GM23338 (cell line): ENCODE data around the gene FAN1. TPM values are rescaled to one million over a fixed set of nuclear protein-coding genes. Genes with fewer than 3 reads are reported as not detected.

Experiments used
- ATAC-seq: fragments of 200-7000 bp; cut with Tn5 transposase; 3 replicates; pipeline ENCODE4 v1.9.1; 2020
- DNase-seq: peaks from one replicate; pipeline ENCODE4 v3.0.0-alpha.2; 2015; ENCODE audit warnings: low spot score
- H2AFZ ChIP-seq: fragments of 200-600 bp; sonication (generic); 2 replicates; pipeline ENCODE4 v1.8.0; 2016; ENCODE audit warnings: antibody characterized with exemption, mild to moderate bottlenecking, moderate library complexity
- H3F3A ChIP-seq: fragments of 200-600 bp; sonication (generic); replicated peaks from 2 replicates; pipeline ENCODE4 v1.8.0; 2017; ENCODE audit warnings: antibody characterized with exemption, mixed run types, low read depth
- H3K27ac ChIP-seq: fragments of 200-600 bp; sonication (generic); 2 replicates; pipeline ENCODE4 v1.6.1; 2016; ENCODE audit warnings: low read depth
- H3K27me3 ChIP-seq: fragments of 200-600 bp; sonication (generic); 2 replicates; pipeline ENCODE4 v1.8.0; 2016; ENCODE audit warnings: mild to moderate bottlenecking, mixed run types, moderate library complexity; ENCODE audit not compliant: insufficient read depth
- H3K36me3 ChIP-seq: fragments of 200-600 bp; sonication (generic); 2 replicates; pipeline ENCODE4 v1.8.0; 2016; ENCODE audit warnings: mild to moderate bottlenecking; ENCODE audit not compliant: insufficient read depth
- H3K4me1 ChIP-seq: fragments of 200-600 bp; sonication (generic); 2 replicates; pipeline ENCODE4 v1.8.0; 2016; ENCODE audit warnings: mild to moderate bottlenecking, moderate library complexity; ENCODE audit not compliant: insufficient read depth
- H3K4me2 ChIP-seq: fragments of 200-600 bp; sonication (generic); 2 replicates; pipeline ENCODE4 v1.7.1; 2017; ENCODE audit warnings: mixed run types
- H3K4me3 ChIP-seq: fragments of 200-600 bp; sonication (generic); 2 replicates; pipeline ENCODE4 v1.6.1; 2016; ENCODE audit warnings: mixed run types
- H3K79me2 ChIP-seq: fragments of 200-600 bp; sonication (generic); replicated peaks from 2 replicates; pipeline ENCODE4 v1.8.0; 2017; ENCODE audit warnings: mild to moderate bottlenecking; ENCODE audit not compliant: insufficient read depth
- H3K9me2 ChIP-seq: fragments of 200-600 bp; sonication (generic); 2 replicates; pipeline ENCODE4 v1.8.0; 2017; ENCODE audit not compliant: insufficient read depth
- H4K20me1 ChIP-seq: fragments of 200-600 bp; sonication (generic); replicated peaks from 2 replicates; pipeline ENCODE4 v1.8.0; 2017; ENCODE audit warnings: mild to moderate bottlenecking; ENCODE audit not compliant: insufficient read depth
- H3K27ac Mint-ChIP-seq: 2 replicates; pipeline ENCODE4 v1.8.0; 2020; ENCODE audit warnings: inconsistent platforms, mild to moderate bottlenecking, moderate library complexity, mixed read lengths
- H3K27me3 Mint-ChIP-seq: 3 replicates; pipeline ENCODE4 v1.8.0; 2022; ENCODE audit warnings: low read depth, mild to moderate bottlenecking, moderate library complexity, mixed read lengths, inconsistent platforms; ENCODE audit not compliant: insufficient read depth, poor library complexity
- H3K36me3 Mint-ChIP-seq: 3 replicates; pipeline ENCODE4 v1.8.0; 2021; ENCODE audit warnings: low read depth, mild to moderate bottlenecking, inconsistent platforms, moderate library complexity, mixed read lengths
- H3K4me1 Mint-ChIP-seq: 3 replicates; pipeline ENCODE4 v1.8.0; 2020; ENCODE audit warnings: mild to moderate bottlenecking, inconsistent platforms, mixed read lengths
- H3K4me3 Mint-ChIP-seq: 3 replicates; pipeline ENCODE4 v1.8.0; 2021; ENCODE audit warnings: moderate library complexity, mild to moderate bottlenecking, inconsistent platforms, mixed read lengths
- H3K9me3 Mint-ChIP-seq: 3 replicates; pipeline ENCODE4 v1.8.0; 2020; ENCODE audit warnings: moderate library complexity, mild to moderate bottlenecking, inconsistent platforms, mixed read lengths
- CREB1 ChIP-seq: fragments of 250-450 bp; sonication (Bioruptor Pico); IDR thresholded peaks from 2 replicates; pipeline ENCODE4 v1.5.0; 2020; ENCODE audit warnings: low read depth, mild to moderate bottlenecking, moderate library complexity
- EZH2 ChIP-seq: fragments of 200-600 bp; sonication (generic); IDR thresholded peaks from one replicate; pipeline ENCODE4 v1.8.0; 2017; ENCODE audit warnings: antibody characterized with exemption, mild to moderate bottlenecking, low read depth; ENCODE audit not compliant: unreplicated experiment
- EZH2phosphoT487 ChIP-seq: fragments of 200-600 bp; sonication (generic); IDR thresholded peaks from one replicate; pipeline ENCODE4 v1.8.1; 2018; ENCODE audit warnings: antibody characterized with exemption; ENCODE audit not compliant: unreplicated experiment
- NANOG ChIP-seq: IDR thresholded peaks from 2 replicates; pipeline ENCODE4 v1.6.1; 2016; ENCODE audit warnings: antibody characterized with exemption, borderline replicate concordance
- POLR2AphosphoS5 ChIP-seq: IDR thresholded peaks from 2 replicates; pipeline ENCODE4 v1.6.1; 2016; ENCODE audit warnings: antibody characterized with exemption, low read depth
- STAT1 ChIP-seq: IDR thresholded peaks from one replicate; pipeline ENCODE4 v1.6.1; 2016; ENCODE audit warnings: antibody characterized with exemption; ENCODE audit not compliant: unreplicated experiment
- ZNF114 ChIP-seq: fragments of 250-450 bp; sonication (Bioruptor Pico); IDR thresholded peaks from 2 replicates; pipeline ENCODE4 v1.5.0; 2020; ENCODE audit warnings: mild to moderate bottlenecking, moderate library complexity
- polyA plus RNA-seq: library from polyadenylated mRNA; unstranded; fragments of >200 nt; fragmentation: Nextera tagmentation; extraction: Ambion mirVana; gene quantifications from 2 replicates; pipeline ENCODE4 v1.2.1, GENCODE V29; 2016
- total RNA-seq: library from RNA; depleted of rRNA; stranded (reverse); fragments of >200 nt; shearing (Covaris generic); gene quantifications from 2 replicates; pipeline ENCODE4 v1.2.3, GENCODE V29; 2014
- TF ChIP-seq, protein P1 (sequence below): IDR thresholded peaks from 2 replicates; pipeline ENCODE4 v1.6.1; 2016; ENCODE audit warnings: antibody characterized with exemption
- TF ChIP-seq, protein P2 (sequence below): IDR thresholded peaks from one replicate; pipeline ENCODE4 v1.6.1; 2018; ENCODE audit warnings: antibody characterized with exemption; ENCODE audit not compliant: unreplicated experiment

FAN1 gene
- total and polyA plus RNA-seq, 2 experiments from 2014 or later, result 9.1 to 29.2 TPM

DNA sequence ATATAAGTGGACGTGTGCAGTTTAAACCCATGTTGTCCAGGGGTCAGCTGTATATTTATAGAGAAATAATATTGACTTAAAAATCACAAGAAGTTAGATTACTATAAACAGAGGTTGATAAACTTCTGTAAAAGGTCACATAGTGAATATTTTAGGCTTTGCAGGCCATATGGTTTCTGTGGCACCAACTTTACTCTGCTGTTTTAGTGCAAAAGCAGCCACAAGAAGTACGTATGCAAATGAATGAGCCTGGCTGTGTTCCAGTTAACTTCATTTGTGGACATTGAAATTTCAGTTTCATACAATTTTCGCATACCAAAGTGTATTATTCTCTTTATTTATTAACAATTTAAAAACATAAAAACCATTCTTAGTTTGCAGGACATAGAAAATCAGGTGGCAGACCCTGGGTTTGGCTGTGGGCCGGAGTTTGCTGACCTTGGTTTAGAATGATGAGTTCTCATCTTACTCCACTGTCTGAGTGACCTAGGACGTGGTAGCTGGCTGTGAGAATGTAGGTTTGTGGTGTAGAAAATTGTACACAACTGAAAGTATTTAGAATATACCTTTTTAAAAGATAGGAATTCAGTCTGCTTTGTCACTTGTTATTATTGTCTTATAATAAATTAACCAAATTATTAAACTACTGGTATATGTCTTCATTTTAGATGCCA lies 16.3 kb downstream of the FAN1 start (continued):
- TF ChIP-seq, protein P1, sequence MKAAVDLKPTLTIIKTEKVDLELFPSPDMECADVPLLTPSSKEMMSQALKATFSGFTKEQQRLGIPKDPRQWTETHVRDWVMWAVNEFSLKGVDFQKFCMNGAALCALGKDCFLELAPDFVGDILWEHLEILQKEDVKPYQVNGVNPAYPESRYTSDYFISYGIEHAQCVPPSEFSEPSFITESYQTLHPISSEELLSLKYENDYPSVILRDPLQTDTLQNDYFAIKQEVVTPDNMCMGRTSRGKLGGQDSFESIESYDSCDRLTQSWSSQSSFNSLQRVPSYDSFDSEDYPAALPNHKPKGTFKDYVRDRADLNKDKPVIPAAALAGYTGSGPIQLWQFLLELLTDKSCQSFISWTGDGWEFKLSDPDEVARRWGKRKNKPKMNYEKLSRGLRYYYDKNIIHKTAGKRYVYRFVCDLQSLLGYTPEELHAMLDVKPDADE, result no peak
- no peak for TF ChIP-seq NANOG
- no peak for TF ChIP-seq EZH2
- no peak for TF ChIP-seq ZNF114
- TF ChIP-seq POLR2AphosphoS5, result no peak
- no peak for TF ChIP-seq EZH2phosphoT487
- no peak for TF ChIP-seq CREB1
- TF ChIP-seq, protein P2, sequence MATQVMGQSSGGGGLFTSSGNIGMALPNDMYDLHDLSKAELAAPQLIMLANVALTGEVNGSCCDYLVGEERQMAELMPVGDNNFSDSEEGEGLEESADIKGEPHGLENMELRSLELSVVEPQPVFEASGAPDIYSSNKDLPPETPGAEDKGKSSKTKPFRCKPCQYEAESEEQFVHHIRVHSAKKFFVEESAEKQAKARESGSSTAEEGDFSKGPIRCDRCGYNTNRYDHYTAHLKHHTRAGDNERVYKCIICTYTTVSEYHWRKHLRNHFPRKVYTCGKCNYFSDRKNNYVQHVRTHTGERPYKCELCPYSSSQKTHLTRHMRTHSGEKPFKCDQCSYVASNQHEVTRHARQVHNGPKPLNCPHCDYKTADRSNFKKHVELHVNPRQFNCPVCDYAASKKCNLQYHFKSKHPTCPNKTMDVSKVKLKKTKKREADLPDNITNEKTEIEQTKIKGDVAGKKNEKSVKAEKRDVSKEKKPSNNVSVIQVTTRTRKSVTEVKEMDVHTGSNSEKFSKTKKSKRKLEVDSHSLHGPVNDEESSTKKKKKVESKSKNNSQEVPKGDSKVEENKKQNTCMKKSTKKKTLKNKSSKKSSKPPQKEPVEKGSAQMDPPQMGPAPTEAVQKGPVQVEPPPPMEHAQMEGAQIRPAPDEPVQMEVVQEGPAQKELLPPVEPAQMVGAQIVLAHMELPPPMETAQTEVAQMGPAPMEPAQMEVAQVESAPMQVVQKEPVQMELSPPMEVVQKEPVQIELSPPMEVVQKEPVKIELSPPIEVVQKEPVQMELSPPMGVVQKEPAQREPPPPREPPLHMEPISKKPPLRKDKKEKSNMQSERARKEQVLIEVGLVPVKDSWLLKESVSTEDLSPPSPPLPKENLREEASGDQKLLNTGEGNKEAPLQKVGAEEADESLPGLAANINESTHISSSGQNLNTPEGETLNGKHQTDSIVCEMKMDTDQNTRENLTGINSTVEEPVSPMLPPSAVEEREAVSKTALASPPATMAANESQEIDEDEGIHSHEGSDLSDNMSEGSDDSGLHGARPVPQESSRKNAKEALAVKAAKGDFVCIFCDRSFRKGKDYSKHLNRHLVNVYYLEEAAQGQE, result no peak

DNA sequence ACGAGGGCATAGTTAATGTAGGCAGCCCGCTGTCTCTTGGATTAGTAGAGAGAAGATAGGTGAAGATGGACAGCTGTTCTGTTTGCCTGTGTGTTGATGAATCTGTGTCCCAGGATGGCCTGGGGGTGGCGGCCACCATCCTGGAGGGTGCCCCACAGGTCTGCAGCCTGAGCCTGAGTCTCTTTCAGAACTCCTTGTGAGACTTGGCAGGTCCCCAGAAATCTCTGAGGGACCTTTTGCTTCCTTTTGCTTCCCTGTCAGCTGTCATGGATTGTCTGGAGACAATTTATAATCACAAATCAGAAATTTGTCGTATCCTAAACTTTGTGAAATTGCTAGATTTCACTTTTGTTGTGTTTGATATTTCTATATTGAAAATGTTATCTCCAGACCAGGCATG lies 17.4 kb downstream of the FAN1 start:
- Histone ChIP-seq H3K27ac (peak overlapping the region; percentile 75), H2AFZ (no peak overlapping the region), H4K20me1 (no peaks in the 10 kb centered on the region), H3K4me3 (no peak overlapping the region), H3K4me1 (peaks cover 20% of the 10 kb centered on the region), H3F3A (no peaks in the 10 kb centered on the region), H3K4me2 (peak overlapping the region; percentile 35), H3K9me2 (no peaks in the 10 kb centered on the region), H3K36me3 (peaks cover 19% of the 10 kb centered on the region; the same call in 1 of the 2 replicates), H3K27me3 (no peaks in the 10 kb centered on the region), H3K79me2 (no peaks in the 10 kb centered on the region; the same call in none of the 2 replicates)
- Mint-ChIP-seq H3K9me3 (no peaks in the 10 kb centered on the region; the same call in 2 of the 3 replicates), H3K4me1 (peaks cover 36% of the 10 kb centered on the region), H3K36me3 (peaks cover 69% of the 10 kb centered on the region), H3K27ac (peak overlapping the region; percentile 99; the same call in 1 of the 2 replicates), H3K27me3 (peaks cover 8% of the 10 kb centered on the region), H3K4me3 (no peak overlapping the region)
- TF ChIP-seq, protein P1, result no peak
- TF ChIP-seq, protein P2, result no peak
- TF ChIP-seq STAT1, result no peak
- no peak for ATAC-seq
- DNase-seq, result no peak
